IMR-90 (cell line): ENCODE data around the gene TRAF3. TPM values are rescaled to one million over a fixed set of nuclear protein-coding genes. Genes with fewer than 3 reads are reported as not detected.

Experiments
- ATAC-seq: fragments of 200-7000 bp; cut with Tn5 transposase; 2 replicates; pipeline ENCODE4 v1.9.1; 2020; ENCODE audit warnings: low read depth, mild to moderate bottlenecking, moderate library complexity
- BruUV-seq: library from RNA; stranded (reverse); fragments of 400-500 nt; replicated peaks from 2 replicates; lab custom pipeline; 2021; lab: Mats Ljungman, UMichigan
- CTCF ChIA-PET: fragments of 300-600 bp; formaldehyde crosslinking; extraction: SDS; loops from one replicate; lab custom pipeline; 2021; ENCODE audit warnings: antibody characterized with exemption; lab: Yijun Ruan, JAX
- POLR2A ChIA-PET: fragments of 300-600 bp; sonication (Branson Sonifier 250); formaldehyde crosslinking; loops from one replicate; lab custom pipeline; 2022; ENCODE audit warnings: antibody characterized with exemption; ENCODE audit not compliant: unreplicated experiment; lab: Charles Lee
- DNase-seq: peaks from one replicate; pipeline ENCODE4 v3.0.0; 2013
- H2AFZ ChIP-seq: replicated peaks from 2 replicates; pipeline ENCODE3; 2013; ENCODE audit warnings: low read length, mild to moderate bottlenecking; ENCODE audit not compliant: poor library complexity
- H2AK5ac ChIP-seq: 2 replicates; pipeline ENCODE4 v1.6.1; 2013; ENCODE audit warnings: low read depth, low read length, inconsistent platforms
- H2AK9ac ChIP-seq: replicated peaks from 2 replicates; pipeline ENCODE3; 2013; ENCODE audit warnings: mild to moderate bottlenecking, low read depth, low read length, moderate library complexity; ENCODE audit not compliant: poor library complexity
- H2BK120ac ChIP-seq: 2 replicates; pipeline ENCODE4 v1.6.1; 2013; ENCODE audit warnings: low read depth, low read length, inconsistent platforms
- H2BK15ac ChIP-seq: 3 replicates; pipeline ENCODE4 v1.6.1; 2013; ENCODE audit warnings: low read depth, low read length, inconsistent platforms
- H2BK20ac ChIP-seq: 2 replicates; pipeline ENCODE4 v1.6.1; 2013; ENCODE audit warnings: low read depth, mild to moderate bottlenecking, inconsistent platforms, low read length, moderate library complexity
- H2BK5ac ChIP-seq: 2 replicates; pipeline ENCODE4 v1.6.1; 2013; ENCODE audit warnings: mild to moderate bottlenecking, low read depth, low read length, inconsistent platforms; ENCODE audit not compliant: poor library complexity, severe bottlenecking
- H3K14ac ChIP-seq: replicated peaks from 2 replicates; pipeline ENCODE4 v1.6.1; 2013; ENCODE audit warnings: low read depth, low read length, inconsistent platforms
- H3K18ac ChIP-seq: 2 replicates; pipeline ENCODE4 v1.6.1; 2013; ENCODE audit warnings: low read depth, low read length, control low read depth
- H3K23ac ChIP-seq: 2 replicates; pipeline ENCODE4 v1.6.1; 2013; ENCODE audit warnings: low read depth, low read length, inconsistent platforms
- H3K27ac ChIP-seq: 2 replicates; pipeline ENCODE4 v1.5.1; 2013; ENCODE audit warnings: mild to moderate bottlenecking, control low read depth, low read length; ENCODE audit not compliant: insufficient read depth
- H3K27me3 ChIP-seq: 2 replicates; pipeline ENCODE4 v1.6.1; 2013; ENCODE audit warnings: low read length; ENCODE audit not compliant: control insufficient read depth, insufficient read depth
- H3K36me3 ChIP-seq: 2 replicates; pipeline ENCODE4 v1.6.1; 2013; ENCODE audit warnings: low read length, mixed read lengths; ENCODE audit not compliant: control insufficient read depth, insufficient read depth
- H3K4ac ChIP-seq: 2 replicates; pipeline ENCODE4 v1.6.1; 2013; ENCODE audit warnings: low read depth, low read length, inconsistent platforms
- H3K4me1 ChIP-seq: 2 replicates; pipeline ENCODE4 v1.6.1; 2013; ENCODE audit warnings: low read length, mixed read lengths; ENCODE audit not compliant: control insufficient read depth, insufficient read depth
- H3K4me2 ChIP-seq: 2 replicates; pipeline ENCODE4 v1.6.1; 2013; ENCODE audit warnings: low read depth, mild to moderate bottlenecking, control low read depth, low read length, moderate library complexity
- H3K4me3 ChIP-seq: 2 replicates; pipeline ENCODE4 v1.5.1; 2013; ENCODE audit warnings: low read depth, mild to moderate bottlenecking, control low read depth, low read length, moderate library complexity; ENCODE audit not compliant: insufficient read depth
- H3K56ac ChIP-seq: 2 replicates; pipeline ENCODE4 v1.6.1; 2013; ENCODE audit warnings: low read length, inconsistent platforms; ENCODE audit not compliant: insufficient read depth; ENCODE audit errors: extremely low read depth
- H3K79me1 ChIP-seq, 2 experiments: 2 replicates each; pipeline ENCODE4 v1.6.1; 2013; ENCODE audit warnings: low read length in 2 of 2, inconsistent platforms in 1 of 2, low read depth in 1 of 2
- H3K9ac ChIP-seq: 2 replicates; pipeline ENCODE4 v1.6.1; 2013; ENCODE audit warnings: low read depth, low read length, control low read depth
- H3K9me1 ChIP-seq: 2 replicates; pipeline ENCODE4 v1.6.1; 2013; ENCODE audit warnings: low read length, inconsistent platforms; ENCODE audit not compliant: insufficient read depth
- H3K9me3 ChIP-seq: 2 replicates; pipeline ENCODE4 v1.6.1; 2013; ENCODE audit warnings: low read length; ENCODE audit not compliant: control insufficient read depth, insufficient read depth
- H4K20me1 ChIP-seq: 2 replicates; pipeline ENCODE4 v1.6.1; 2013; ENCODE audit warnings: low read length, inconsistent platforms; ENCODE audit not compliant: insufficient read depth
- H4K5ac ChIP-seq: 2 replicates; pipeline ENCODE4 v1.6.1; 2013; ENCODE audit warnings: mild to moderate bottlenecking, low read depth, low read length, control low read depth
- H4K8ac ChIP-seq, 2 experiments: 2 replicates each; pipeline ENCODE4 v1.6.1; 2013; ENCODE audit warnings: low read depth in 2 of 2, low read length in 2 of 2, control low read depth in 1 of 2, inconsistent platforms in 1 of 2
- H4K91ac ChIP-seq: 2 replicates; pipeline ENCODE4 v1.6.1; 2013; ENCODE audit warnings: low read depth, low read length, inconsistent platforms; ENCODE audit not compliant: insufficient read depth
- CHD1 ChIP-seq: IDR thresholded peaks from 2 replicates; pipeline ENCODE4 v1.6.1; 2012; ENCODE audit warnings: low read depth, low read length, improper control_type of control experiment
- FOS ChIP-seq: fragments of 150-350 bp; IDR thresholded peaks from 2 replicates; pipeline ENCODE4 v1.6.1; 2016; ENCODE audit warnings: low read depth, low read length
- MAFK ChIP-seq: IDR thresholded peaks from 2 replicates; pipeline ENCODE4 v1.6.1; 2012; ENCODE audit warnings: low read depth, low read length, improper control_type of control experiment
- MAZ ChIP-seq: IDR thresholded peaks from 2 replicates; pipeline ENCODE4 v1.6.1; 2012; ENCODE audit warnings: low read depth, mild to moderate bottlenecking, low read length, improper control_type of control experiment, moderate library complexity, borderline replicate concordance
- NFE2L2 ChIP-seq: fragments of 150-350 bp; IDR thresholded peaks from 2 replicates; pipeline ENCODE4 v1.6.1; 2016; ENCODE audit warnings: low read depth, mild to moderate bottlenecking, low read length
- RAD21 ChIP-seq: IDR thresholded peaks from 2 replicates; pipeline ENCODE4 v1.6.1; 2012; ENCODE audit warnings: low read length, improper control_type of control experiment
- RFX5 ChIP-seq: IDR thresholded peaks from 2 replicates; pipeline ENCODE4 v1.8.0; 2012; ENCODE audit warnings: low read depth, mild to moderate bottlenecking, low read length, moderate library complexity
- SMC3 ChIP-seq: fragments of 150-350 bp; IDR thresholded peaks from 2 replicates; pipeline ENCODE4 v1.6.1; 2016; ENCODE audit warnings: low read depth, mild to moderate bottlenecking, antibody characterized with exemption, low read length, moderate library complexity
- WGBS, 2 experiments: methylation state at CpG; one replicate each; pipeline versions ENCODE4 v1.1.5 to v1.1.7; 2013; ENCODE audit warnings: missing lambda C conversion rate in 2 of 2; ENCODE audit not compliant: insufficient read length in 1 of 2; ENCODE audit errors: extremely low coverage in 2 of 2; 5-methylcytosine and 5-hydroxymethylcytosine counted together
- dilution Hi-C: fragments of 300-500 bp; cut with HindIII; formaldehyde crosslinking; loops from one replicate; pipeline ENCODE4 v1.14.3; 2018; ENCODE audit warnings: low sequenced_read_pairs; ENCODE audit not compliant: unreplicated experiment
- in situ Hi-C: fragments of 300-500 bp; cut with MboI; formaldehyde crosslinking; loops from 3 replicates; pipeline ENCODE4 v1.14.3; 2019; ENCODE audit warnings: low sequenced_read_pairs, inconsistent platforms, mixed read lengths
- intact Hi-C: fragments of 100-400 bp; cut with micrococcal nuclease; formaldehyde crosslinking; loops from 2 replicates; pipeline ENCODE4 v1.10.0; 2022
- polyA plus RNA-seq, 3 experiments: library from polyadenylated mRNA; depleted of rRNA; stranded (reverse); fragments of >200 nt; gene quantifications; 2 replicates each; pipeline ENCODE4 v1.2.3, GENCODE V29; 2012; ENCODE audit warnings: low replicate concordance in 1 of 3
- total RNA-seq: library from RNA; depleted of rRNA; stranded (reverse); fragments of >200 nt; gene quantifications from 2 replicates; pipeline ENCODE4 v1.2.3, GENCODE V29; 2012
- TF ChIP-seq, protein P1 (sequence below): conservative IDR thresholded peaks from 2 replicates; pipeline ENCODE4 v1.5.1; 2012; ENCODE audit warnings: mild to moderate bottlenecking, low read depth, low read length, improper control_type of control experiment
- TF ChIP-seq, protein P2 (sequence below): fragments of 150-350 bp; IDR thresholded peaks from 2 replicates; pipeline ENCODE4 v1.6.1; 2017; ENCODE audit warnings: mild to moderate bottlenecking, antibody characterized with exemption, low read length, low read depth

TRAF3 gene
- total and polyA plus RNA-seq, 2 of the 4 experiments (the other 2 are of a cell fraction): 21.2 to 25.3 TPM

DNA sequence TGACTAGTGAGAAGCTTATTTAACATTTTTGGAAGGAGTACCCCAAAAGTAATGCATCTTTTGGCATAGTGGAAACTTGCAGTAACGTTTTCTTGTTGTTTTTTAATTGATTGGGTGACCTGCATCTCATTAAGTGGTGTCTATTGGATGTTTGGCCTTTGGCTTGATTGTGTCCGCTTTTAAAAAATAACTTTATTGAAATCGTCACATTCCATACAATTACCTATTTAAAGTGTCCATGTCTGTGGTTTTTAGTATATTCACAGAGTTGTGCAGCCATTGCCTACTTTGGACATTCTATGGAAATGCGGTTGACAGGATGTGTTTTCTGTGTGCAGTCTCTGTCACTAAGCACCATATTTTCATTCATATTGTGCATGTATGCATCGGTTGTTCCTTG, 46.3 kb downstream of the TRAF3 start:
- no peak overlapping the region for H4K91ac ChIP-seq
- H3K36me3 ChIP-seq: no peaks in the 10 kb centered on the region
- BruUV-seq: no TSS peak
- H3K4me1 ChIP-seq: peaks cover 14% of the 10 kb centered on the region
- H4K20me1 ChIP-seq: peaks cover 71% of the 10 kb centered on the region
- no peaks in the 10 kb centered on the region for H3K9me3 ChIP-seq
- POLR2A ChIA-PET: no interaction called here
- no peak for DNase-seq
- H3K18ac ChIP-seq: no peak overlapping the region
- in situ Hi-C loops: no loop called here
- no peak overlapping the region for H2BK15ac ChIP-seq
- no peak overlapping the region for H2AK9ac ChIP-seq
- CTCF ChIA-PET: no interaction called here
- H3K9me1 ChIP-seq: peaks cover 13% of the 10 kb centered on the region
- H2BK20ac ChIP-seq: no peak overlapping the region
- no peak overlapping the region for H2BK5ac ChIP-seq
- no peak overlapping the region for H4K8ac ChIP-seq
- no peak overlapping the region for H2BK120ac ChIP-seq
- no peak overlapping the region for H3K4ac ChIP-seq
- H3K14ac ChIP-seq: no peak overlapping the region
- no peak overlapping the region for H3K56ac ChIP-seq
- H3K9ac ChIP-seq: no peak overlapping the region
- TF ChIP-seq, protein P1, sequence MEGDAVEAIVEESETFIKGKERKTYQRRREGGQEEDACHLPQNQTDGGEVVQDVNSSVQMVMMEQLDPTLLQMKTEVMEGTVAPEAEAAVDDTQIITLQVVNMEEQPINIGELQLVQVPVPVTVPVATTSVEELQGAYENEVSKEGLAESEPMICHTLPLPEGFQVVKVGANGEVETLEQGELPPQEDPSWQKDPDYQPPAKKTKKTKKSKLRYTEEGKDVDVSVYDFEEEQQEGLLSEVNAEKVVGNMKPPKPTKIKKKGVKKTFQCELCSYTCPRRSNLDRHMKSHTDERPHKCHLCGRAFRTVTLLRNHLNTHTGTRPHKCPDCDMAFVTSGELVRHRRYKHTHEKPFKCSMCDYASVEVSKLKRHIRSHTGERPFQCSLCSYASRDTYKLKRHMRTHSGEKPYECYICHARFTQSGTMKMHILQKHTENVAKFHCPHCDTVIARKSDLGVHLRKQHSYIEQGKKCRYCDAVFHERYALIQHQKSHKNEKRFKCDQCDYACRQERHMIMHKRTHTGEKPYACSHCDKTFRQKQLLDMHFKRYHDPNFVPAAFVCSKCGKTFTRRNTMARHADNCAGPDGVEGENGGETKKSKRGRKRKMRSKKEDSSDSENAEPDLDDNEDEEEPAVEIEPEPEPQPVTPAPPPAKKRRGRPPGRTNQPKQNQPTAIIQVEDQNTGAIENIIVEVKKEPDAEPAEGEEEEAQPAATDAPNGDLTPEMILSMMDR: no peak
- no peak for TF ChIP-seq NFE2L2
- TF ChIP-seq, protein P2, sequence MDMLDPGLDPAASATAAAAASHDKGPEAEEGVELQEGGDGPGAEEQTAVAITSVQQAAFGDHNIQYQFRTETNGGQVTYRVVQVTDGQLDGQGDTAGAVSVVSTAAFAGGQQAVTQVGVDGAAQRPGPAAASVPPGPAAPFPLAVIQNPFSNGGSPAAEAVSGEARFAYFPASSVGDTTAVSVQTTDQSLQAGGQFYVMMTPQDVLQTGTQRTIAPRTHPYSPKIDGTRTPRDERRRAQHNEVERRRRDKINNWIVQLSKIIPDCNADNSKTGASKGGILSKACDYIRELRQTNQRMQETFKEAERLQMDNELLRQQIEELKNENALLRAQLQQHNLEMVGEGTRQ: no peak
- TF ChIP-seq FOS: no peak
- TF ChIP-seq MAFK: no peak
- TF ChIP-seq SMC3: no peak
- TF ChIP-seq CHD1: no peak
- no peak for TF ChIP-seq RAD21
- TF ChIP-seq MAZ: no peak
- no peak for TF ChIP-seq RFX5
- intact Hi-C loops: no loop called here
- H3K23ac ChIP-seq: no peak overlapping the region
- no peak for ATAC-seq
- H3K4me2 ChIP-seq: no peak overlapping the region
- H3K4me3 ChIP-seq: no peak overlapping the region
- H2AFZ ChIP-seq: no peak overlapping the region
- peaks cover 46 to 81% of the 10 kb centered on the region in 2 experiments for H3K79me1 ChIP-seq
- H3K27ac ChIP-seq: no peak overlapping the region
- dilution Hi-C loops: no loop called here
- H2AK5ac ChIP-seq: no peak overlapping the region
- no peaks in the 10 kb centered on the region for H3K27me3 ChIP-seq
- no peak overlapping the region for H4K5ac ChIP-seq
- WGBS, 2 experiments: no CpG with 5 or more reads among the region's 5 CpGs
